ENCODE measurements around the gene GPBAR1. TPM values are rescaled to one million over a fixed set of nuclear protein-coding genes. Genes with fewer than 3 reads are reported as not detected.
"Not testable (repeated sequence)": the region's sequence is repeated elsewhere in the genome, so short reads cannot be mapped to it uniquely, and the experiment has no call there.

The GPBAR1 gene
- total RNA-seq, 1 experiment from 2014 or later: not detected

GRCh38 chr2:218273214-218273907 lies 12.5 kb downstream of the GPBAR1 start:
- H3K36me3 ChIP-seq: peaks cover 53% of the 10 kb centered on the region
- DNase-seq, H3K9me3 ChIP-seq, H3K27me3 ChIP-seq, H3K4me3 ChIP-seq: not testable (repeated sequence)

GRCh38 chr2:218273908-218274249 lies 13.1 kb downstream of the GPBAR1 start:
- Histone ChIP-seq H3K27me3 (no peaks in the 10 kb centered on the region), H3K4me3 (no peak overlapping the region), H3K36me3 (peaks cover 54% of the 10 kb centered on the region), H3K9me3 (no peaks in the 10 kb centered on the region)
- DNase-seq: no peak

- DNase-seq: no peak
- no peak overlapping the region for H3K4me3 ChIP-seq
- H3K27me3 ChIP-seq: no peaks in the 10 kb centered on the region
- H3K9me3 ChIP-seq: no peaks in the 10 kb centered on the region
- H3K36me3 ChIP-seq: peaks cover 53% of the 10 kb centered on the region
Measured at GRCh38 chr2:218274586-218274985, 13.8 kb downstream of the GPBAR1 start.

- Histone ChIP-seq H3K36me3 (peaks cover 61% of the 10 kb centered on the region), H3K27me3 (no peaks in the 10 kb centered on the region), H3K9me3 (no peaks in the 10 kb centered on the region), H3K4me3 (no peak overlapping the region)
- no peak for DNase-seq
Measured at GRCh38 chr2:218275371-218276072, 14.7 kb downstream of the GPBAR1 start.

- peaks cover 67% of the 10 kb centered on the region for H3K36me3 ChIP-seq
- H3K9me3 ChIP-seq: no peaks in the 10 kb centered on the region
- no peak for DNase-seq
- no peaks in the 10 kb centered on the region for H3K27me3 ChIP-seq
- no peak overlapping the region for H3K4me3 ChIP-seq
Measured at GRCh38 chr2:218276986-218277755, 16.4 kb downstream of the GPBAR1 start.

- Histone ChIP-seq H3K4me3 (no peak overlapping the region), H3K9me3 (no peaks in the 10 kb centered on the region), H3K36me3 (peaks cover 65% of the 10 kb centered on the region), H3K27me3 (no peaks in the 10 kb centered on the region)
- no peak for DNase-seq
Measured at GRCh38 chr2:218277921-218278320, 17.1 kb downstream of the GPBAR1 start.

GRCh38 chr2:218278531-218279360 lies 17.9 kb downstream of the GPBAR1 start:
- Histone ChIP-seq H3K4me3 (no peak overlapping the region), H3K9me3 (no peaks in the 10 kb centered on the region), H3K27me3 (no peaks in the 10 kb centered on the region), H3K36me3 (peaks cover 68% of the 10 kb centered on the region)
- DNase-seq: no peak

GRCh38 chr2:218280260-218280870 lies 19.6 kb downstream of the GPBAR1 start:
- Histone ChIP-seq H3K27me3 (no peaks in the 10 kb centered on the region), H3K9me3 (no peaks in the 10 kb centered on the region), H3K36me3 (peaks cover 66% of the 10 kb centered on the region), H3K4me3 (no peak overlapping the region)
- no peak for DNase-seq

GRCh38 chr2:218281449-218281848 lies 20.6 kb downstream of the GPBAR1 start:
- Histone ChIP-seq H3K4me3 (no peak overlapping the region), H3K9me3 (no peaks in the 10 kb centered on the region), H3K27me3 (no peaks in the 10 kb centered on the region), H3K36me3 (peaks cover 61% of the 10 kb centered on the region)
- no peak for DNase-seq

- peak; percentile 76 for DNase-seq
Measured at GRCh38 chr2:218282173-218282991, 21.6 kb downstream of the GPBAR1 start.

GRCh38 chr2:218284106-218284811 lies 23.4 kb downstream of the GPBAR1 start:
- peak; percentile 80 for DNase-seq
- Histone ChIP-seq H3K36me3 (peaks cover 44% of the 10 kb centered on the region), H3K27me3 (no peaks in the 10 kb centered on the region), H3K9me3 (no peaks in the 10 kb centered on the region), H3K4me3 (no peak overlapping the region)

More at GRCh38 chr2:218282173-218282991, 21.6 kb downstream of the GPBAR1 start:
- no peak overlapping the region for H3K4me3 ChIP-seq
- H3K9me3 ChIP-seq: no peaks in the 10 kb centered on the region
- H3K36me3 ChIP-seq: peaks cover 53% of the 10 kb centered on the region
- H3K27me3 ChIP-seq: no peaks in the 10 kb centered on the region

- peak overlapping the region; percentile 52 for H3K4me3 ChIP-seq
- H3K27me3 ChIP-seq: no peaks in the 10 kb centered on the region
- H3K36me3 ChIP-seq: peaks cover 33% of the 10 kb centered on the region
- peak; percentile 92 for DNase-seq
- H3K9me3 ChIP-seq: no peaks in the 10 kb centered on the region
Measured at GRCh38 chr2:218285604-218286003, 24.8 kb downstream of the GPBAR1 start.

GRCh38 chr2:218286570-218287459 lies 26.0 kb downstream of the GPBAR1 start:
- Histone ChIP-seq H3K4me3 (peak overlapping the region; percentile 52), H3K27me3 (no peaks in the 10 kb centered on the region), H3K9me3 (no peaks in the 10 kb centered on the region), H3K36me3 (peaks cover 25% of the 10 kb centered on the region)
- DNase-seq: peak; percentile 94

- Histone ChIP-seq H3K4me3 (no peak overlapping the region), H3K27me3 (no peaks in the 10 kb centered on the region), H3K9me3 (no peaks in the 10 kb centered on the region), H3K36me3 (peaks cover 7% of the 10 kb centered on the region)
- no peak for DNase-seq
Measured at GRCh38 chr2:218289639-218290315, 29.0 kb downstream of the GPBAR1 start.

Measured in MG63 (cell line).